HepG2 (cell line): Measurements from ENCODE around the gene CYSRT1. TPM values are rescaled to one million over a fixed set of nuclear protein-coding genes. Genes with fewer than 3 reads are reported as not detected.

Experiments
- CHD2 ChIP-seq: IDR thresholded peaks from 2 replicates; pipeline ENCODE4 v1.6.1; 2011; ENCODE audit warnings: low read depth, low read length, improper control_type of control experiment
- MEIS2 ChIP-seq: sonication (generic); formaldehyde crosslinking; IDR thresholded peaks from 2 replicates; pipeline ENCODE4 v1.9.0; 2021; ENCODE audit warnings: mild to moderate bottlenecking, missing genetic modification reagents
- MIER3 ChIP-seq: IDR thresholded peaks from 2 replicates; pipeline ENCODE4 v1.6.1; 2016; ENCODE audit warnings: missing compliant biosample characterization, borderline replicate concordance
- NFAT5 ChIP-seq: sonication (generic); formaldehyde crosslinking; IDR thresholded peaks from 2 replicates; pipeline ENCODE4 v1.4.0; 2020; ENCODE audit warnings: missing genetic modification reagents
- NR2C2 ChIP-seq: sonication (generic); formaldehyde crosslinking; IDR thresholded peaks from 2 replicates; pipeline ENCODE4 v1.4.0; 2020; ENCODE audit warnings: missing genetic modification reagents, mild to moderate bottlenecking, moderate library complexity, borderline replicate concordance
- SMC3 ChIP-seq: IDR thresholded peaks from 2 replicates; pipeline ENCODE4 v1.6.1; 2011; ENCODE audit warnings: low read length, improper control_type of control experiment
- TEF ChIP-seq: sonication (generic); formaldehyde crosslinking; IDR thresholded peaks from 2 replicates; pipeline ENCODE4 v1.5.0; 2020; ENCODE audit warnings: missing genetic modification reagents
- XBP1 ChIP-seq: sonication (generic); formaldehyde crosslinking; IDR thresholded peaks from 2 replicates; pipeline ENCODE4 v1.5.0; 2020; ENCODE audit warnings: missing genetic modification reagents
- ZNF362 ChIP-seq: sonication (generic); formaldehyde crosslinking; IDR thresholded peaks from 2 replicates; pipeline ENCODE4 v1.4.0; 2020; ENCODE audit warnings: missing genetic modification reagents, mild to moderate bottlenecking, borderline replicate concordance
- ZNF407 ChIP-seq: sonication (generic); formaldehyde crosslinking; IDR thresholded peaks from one replicate; pipeline ENCODE4 v1.5.1; 2020; ENCODE audit warnings: mild to moderate bottlenecking, missing genetic modification reagents; ENCODE audit errors: not compliant biosample characterization
- ZNF496 ChIP-seq: sonication (generic); formaldehyde crosslinking; IDR thresholded peaks from 2 replicates; pipeline ENCODE4 v1.8.1; 2023; ENCODE audit warnings: mild to moderate bottlenecking, moderate library complexity, missing genetic modification reagents; ENCODE audit not compliant: insufficient replicate concordance
- ZNF580 ChIP-seq: IDR thresholded peaks from 2 replicates; pipeline ENCODE4 v1.6.1; 2016; ENCODE audit warnings: low read depth, borderline replicate concordance
- polyA plus RNA-seq, 8 experiments: library from polyadenylated mRNA; depleted of rRNA in 3 of 8; stranded (reverse) in 7 of 8; unstranded in 1 of 8; fragments of >200 nt; fragmentation: Illumina TruSeq in 4 of 8; extraction: Trizol in 4 of 8; gene quantifications; 2 replicates each; pipeline versions ENCODE4 v1.2.1 to v1.2.3, GENCODE V29; 2011 to 2016; ENCODE audit warnings: low read depth in 4 of 8, missing spikeins in 1 of 8, mixed read lengths in 1 of 8; ENCODE audit not compliant: insufficient read depth in 1 of 8
- total RNA-seq, 5 experiments: library from RNA; depleted of rRNA; stranded (reverse); fragments of >200 nt; fragmentation: Illumina TruSeq; extraction: Trizol; gene quantifications; 2 replicates each; pipeline ENCODE4 v1.2.3, GENCODE V29; 2016; ENCODE audit warnings: low read depth in 1 of 5

CYSRT1 gene
- total and polyA plus RNA-seq, 2 of the 13 experiments (the other 11 are each of a cell fraction or from before 2014, with no cell fraction given): 1.5 to 2.1 TPM

GRCh38 chr9:137240841-137241489 lies 16.0 kb downstream of the CYSRT1 start, which contains the start of gene TUBB4B (continued):
- TF ChIP-seq NFAT5 (CRISPR knock-in tag): peak; percentile 23; the same call in 1 of the 2 replicates
- 0 out of 2 replicates have a peak, but pooled peaks have one; percentile 26 for TF ChIP-seq MIER3
- no peak for TF ChIP-seq SMC3
- TF ChIP-seq MEIS2 (CRISPR knock-in tag): peak; percentile 88; the same call in 1 of the 2 replicates
- peak; percentile 81 for TF ChIP-seq CHD2
- 0 out of 2 replicates have a peak, but pooled peaks have one; percentile 54 for TF ChIP-seq TEF
- TF ChIP-seq ZNF580 (CRISPR knock-in tag): 0 out of 2 replicates have a peak, but pooled peaks have one; percentile 54
- TF ChIP-seq ZNF407 (CRISPR knock-in tag): no peak
- TF ChIP-seq XBP1 (CRISPR knock-in tag): 0 out of 2 replicates have a peak, but pooled peaks have one; percentile 54
- no peak for TF ChIP-seq ZNF496 (CRISPR knock-in tag)
- peak; percentile 63; the same call in 1 of the 2 replicates for TF ChIP-seq NR2C2 (CRISPR knock-in tag)
- TF ChIP-seq ZNF362 (CRISPR knock-in tag): no peak; the same call in 1 of the 2 replicates
